ENCODE data around the gene RHOD.

GRCh38 chr11:67015048-67015447, 41.6 kb upstream of the RHOD start:
- TF ChIP-seq JUND (IDR thresholded peaks at IDR 0.05) (no peak), USF1 (IDR thresholded peaks at IDR 0.05; ENCODE audit: borderline replicate concordance, low read depth) (no peak), TAF1 (IDR thresholded peaks at IDR 0.05; ENCODE audit: borderline replicate concordance, low read depth, low read length) (no peak)
- TF ChIP-seq, protein P1, sequence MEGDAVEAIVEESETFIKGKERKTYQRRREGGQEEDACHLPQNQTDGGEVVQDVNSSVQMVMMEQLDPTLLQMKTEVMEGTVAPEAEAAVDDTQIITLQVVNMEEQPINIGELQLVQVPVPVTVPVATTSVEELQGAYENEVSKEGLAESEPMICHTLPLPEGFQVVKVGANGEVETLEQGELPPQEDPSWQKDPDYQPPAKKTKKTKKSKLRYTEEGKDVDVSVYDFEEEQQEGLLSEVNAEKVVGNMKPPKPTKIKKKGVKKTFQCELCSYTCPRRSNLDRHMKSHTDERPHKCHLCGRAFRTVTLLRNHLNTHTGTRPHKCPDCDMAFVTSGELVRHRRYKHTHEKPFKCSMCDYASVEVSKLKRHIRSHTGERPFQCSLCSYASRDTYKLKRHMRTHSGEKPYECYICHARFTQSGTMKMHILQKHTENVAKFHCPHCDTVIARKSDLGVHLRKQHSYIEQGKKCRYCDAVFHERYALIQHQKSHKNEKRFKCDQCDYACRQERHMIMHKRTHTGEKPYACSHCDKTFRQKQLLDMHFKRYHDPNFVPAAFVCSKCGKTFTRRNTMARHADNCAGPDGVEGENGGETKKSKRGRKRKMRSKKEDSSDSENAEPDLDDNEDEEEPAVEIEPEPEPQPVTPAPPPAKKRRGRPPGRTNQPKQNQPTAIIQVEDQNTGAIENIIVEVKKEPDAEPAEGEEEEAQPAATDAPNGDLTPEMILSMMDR (IDR thresholded peaks at IDR 0.05): no peak

Data from SK-N-SH (cell line).